NCI-H226 (cell line): Measurements from ENCODE around the gene FOXN3.
"Not testable (repeated sequence)": the region's sequence is repeated elsewhere in the genome, so short reads cannot be mapped to it uniquely, and the experiment has no call there.

ENCODE experiments used
- DNase-seq: peaks from one replicate; pipeline ENCODE4 v3.0.0-alpha.2; 2015

The FOXN3 gene

DNA sequence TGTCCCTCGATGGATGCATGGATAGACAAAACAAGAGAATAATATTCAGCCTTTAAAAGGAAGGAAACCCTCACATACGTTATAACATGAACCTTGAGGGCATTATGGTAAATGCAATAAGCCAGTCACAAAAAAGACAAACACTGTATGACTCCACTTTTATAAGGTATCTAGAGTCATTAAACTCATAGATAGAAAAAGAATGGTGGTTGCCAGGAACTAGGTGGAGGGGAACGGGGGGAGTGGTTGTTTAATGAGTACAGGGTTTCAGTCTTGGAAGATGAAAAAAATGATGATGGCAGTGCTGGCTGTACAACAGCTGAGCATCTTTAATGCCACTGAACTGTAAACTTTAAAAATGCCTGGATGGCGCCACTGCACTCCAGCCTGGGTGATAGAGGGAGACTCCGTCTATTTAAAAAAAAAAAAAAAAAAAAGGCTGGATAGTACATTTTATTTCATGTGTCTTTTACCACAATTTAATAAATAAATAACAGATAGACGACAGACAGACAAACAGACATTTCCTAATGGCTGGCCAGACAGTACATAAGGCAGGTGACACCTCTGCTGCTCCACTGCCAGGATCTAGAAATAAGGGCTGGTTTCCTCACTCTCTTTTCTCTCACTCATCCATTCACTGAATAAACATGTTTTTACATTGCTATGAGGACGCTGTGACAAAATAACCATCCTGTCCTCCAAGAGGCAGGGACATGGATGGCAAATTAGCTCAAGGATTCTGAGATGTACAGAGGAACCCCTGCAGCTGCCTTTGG is 118.8 kb downstream of the FOXN3 start:
- no peak for DNase-seq

DNA sequence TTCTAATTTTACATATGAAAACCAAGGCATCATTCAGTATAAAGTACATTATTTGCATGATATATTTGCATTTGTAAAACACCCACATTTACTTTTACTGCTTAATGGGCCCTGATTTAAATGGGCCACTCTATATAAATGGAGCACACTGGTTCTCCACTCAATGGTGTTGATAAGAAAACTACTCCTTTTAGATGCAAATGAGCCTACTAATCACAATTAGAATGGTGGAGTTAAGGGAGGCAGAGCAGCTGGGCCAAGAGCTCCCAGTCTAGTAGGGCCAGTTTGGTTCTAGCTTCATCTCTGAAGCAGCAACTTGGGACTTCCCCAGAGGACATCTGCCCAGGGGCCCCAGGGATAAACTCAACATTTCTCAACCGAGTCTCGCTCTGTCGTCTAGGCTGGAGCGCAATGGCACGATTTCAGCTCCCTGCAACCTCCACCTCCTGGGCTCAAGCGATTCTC is 120.7 kb downstream of the FOXN3 start:
- DNase-seq: no peak

DNA sequence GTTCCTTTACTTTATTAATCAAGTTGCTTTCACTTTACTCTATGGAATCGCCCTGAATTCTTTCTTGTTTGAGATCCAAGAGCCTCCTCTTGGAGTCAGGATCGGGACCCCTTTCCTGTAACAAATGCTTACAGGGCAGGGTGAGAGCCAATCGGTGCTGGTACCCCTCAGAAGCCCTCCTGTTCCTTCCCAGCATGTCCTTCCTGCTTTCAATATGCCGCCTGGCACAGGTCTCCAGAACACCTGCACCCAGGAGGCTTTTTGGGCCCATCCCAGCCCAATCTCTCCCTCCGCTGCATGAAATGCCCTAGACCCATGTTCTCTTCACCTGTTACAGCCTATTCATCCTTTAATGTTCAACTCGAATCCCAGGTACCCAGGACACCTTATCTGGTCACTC is 122.2 kb downstream of the FOXN3 start:
- DNase-seq: no peak

DNA sequence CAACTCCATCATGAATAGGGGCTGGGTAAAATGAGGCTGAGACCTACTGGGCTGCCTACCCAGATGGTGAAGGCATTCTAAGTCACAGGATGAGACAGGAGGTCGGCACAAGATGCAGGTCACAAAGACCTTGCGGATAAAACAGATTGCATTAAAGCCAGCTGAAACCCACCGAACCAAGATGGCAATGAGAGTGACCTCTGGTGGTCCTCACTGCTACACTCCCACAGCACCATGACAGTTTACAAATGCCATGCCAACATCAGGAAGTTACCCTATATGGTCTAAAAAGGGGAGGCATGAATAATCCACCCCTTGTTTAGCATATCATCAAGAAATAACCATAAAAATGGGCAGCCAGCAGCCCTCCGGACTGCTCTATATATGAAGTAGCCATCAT is 122.6 kb downstream of the FOXN3 start:
- not testable (repeated sequence) for DNase-seq

DNA sequence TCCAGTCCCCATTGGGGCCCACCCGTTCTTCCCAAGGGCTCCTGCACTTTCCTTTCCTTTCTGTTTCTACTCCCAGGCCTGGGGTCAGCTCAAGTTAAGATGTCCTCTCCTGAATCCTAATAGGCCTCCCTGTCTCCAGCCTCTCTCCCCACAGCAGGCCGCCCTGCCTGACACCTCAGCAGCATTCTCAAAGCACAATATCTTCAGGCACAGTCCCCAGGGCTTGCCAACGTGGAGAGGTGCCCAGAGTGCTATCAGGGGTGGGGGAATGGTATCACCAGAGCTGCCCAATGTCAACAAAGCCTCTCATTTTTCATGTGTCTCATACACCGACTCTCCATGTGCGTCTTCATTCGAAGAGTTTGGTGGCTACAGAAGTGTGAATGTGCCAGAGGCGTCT is 123.0 kb downstream of the FOXN3 start:
- DNase-seq: no peak

- no peak for DNase-seq
Observed at GRCh38 chr14:89293314-89293916, 123.6 kb downstream of the FOXN3 start.

GRCh38 chr14:89292579-89293313 is 124.3 kb downstream of the FOXN3 start:
- DNase-seq: no peak

GRCh38 chr14:89291351-89291940 is 125.6 kb downstream of the FOXN3 start:
- no peak for DNase-seq

DNA sequence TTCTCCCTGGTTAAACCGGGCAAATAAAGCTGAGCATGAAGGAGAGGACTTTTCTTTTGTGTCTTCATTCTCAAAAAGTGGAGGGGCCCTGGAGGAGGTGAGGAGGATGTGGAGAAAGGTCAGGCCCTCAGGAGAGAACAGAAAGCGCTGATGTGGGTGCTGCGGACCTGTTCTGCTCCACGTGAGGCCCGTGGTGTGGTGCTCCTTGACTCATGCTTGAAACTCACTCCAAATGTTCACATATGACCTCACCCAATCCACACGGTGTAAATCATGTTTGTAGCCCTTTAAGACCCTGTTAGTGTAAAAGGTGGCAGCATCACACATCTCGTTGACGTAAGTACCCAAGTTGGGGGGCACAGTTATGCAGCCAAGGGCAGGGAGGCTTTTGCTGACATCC is 126.2 kb downstream of the FOXN3 start:
- DNase-seq: no peak

GRCh38 chr14:89289477-89289876 is 127.6 kb downstream of the FOXN3 start:
- no peak for DNase-seq

- DNase-seq: no peak
Observed at GRCh38 chr14:89288114-89288513, 128.9 kb downstream of the FOXN3 start.

DNA sequence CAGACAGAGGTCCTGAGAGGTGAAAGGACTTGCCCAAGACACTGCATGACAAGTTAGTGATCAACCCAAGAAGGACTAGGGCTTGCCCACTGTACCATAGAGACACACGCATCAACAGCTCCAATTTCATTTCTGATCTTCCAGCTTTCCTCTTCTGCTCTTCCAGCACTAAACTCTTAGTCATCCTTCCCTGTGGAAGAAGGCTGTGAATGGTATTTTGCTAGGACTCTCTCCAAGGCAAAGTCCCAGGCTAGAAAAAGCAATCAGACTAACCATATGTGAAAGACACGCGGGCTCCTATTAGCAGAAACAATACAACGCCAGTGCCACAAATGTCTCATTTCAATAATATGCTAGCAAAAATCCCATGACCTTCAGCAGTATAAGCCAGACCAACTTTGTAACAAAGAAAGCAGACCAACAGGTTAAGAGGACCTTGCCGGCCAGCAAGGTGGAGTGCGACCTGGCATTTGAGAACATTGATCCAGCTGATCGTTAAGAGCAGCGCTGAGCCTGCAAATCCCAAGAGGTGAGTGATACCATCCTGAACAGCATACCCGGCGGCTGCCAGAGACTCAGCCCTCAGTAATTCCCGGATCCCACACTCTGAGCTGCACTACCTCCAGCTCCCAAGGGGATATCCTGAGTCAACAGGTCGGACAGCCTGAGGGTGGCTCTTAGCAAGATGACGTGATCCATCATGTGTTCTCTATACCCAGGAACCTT is 132.5 kb downstream of the FOXN3 start:
- DNase-seq: no peak

DNA sequence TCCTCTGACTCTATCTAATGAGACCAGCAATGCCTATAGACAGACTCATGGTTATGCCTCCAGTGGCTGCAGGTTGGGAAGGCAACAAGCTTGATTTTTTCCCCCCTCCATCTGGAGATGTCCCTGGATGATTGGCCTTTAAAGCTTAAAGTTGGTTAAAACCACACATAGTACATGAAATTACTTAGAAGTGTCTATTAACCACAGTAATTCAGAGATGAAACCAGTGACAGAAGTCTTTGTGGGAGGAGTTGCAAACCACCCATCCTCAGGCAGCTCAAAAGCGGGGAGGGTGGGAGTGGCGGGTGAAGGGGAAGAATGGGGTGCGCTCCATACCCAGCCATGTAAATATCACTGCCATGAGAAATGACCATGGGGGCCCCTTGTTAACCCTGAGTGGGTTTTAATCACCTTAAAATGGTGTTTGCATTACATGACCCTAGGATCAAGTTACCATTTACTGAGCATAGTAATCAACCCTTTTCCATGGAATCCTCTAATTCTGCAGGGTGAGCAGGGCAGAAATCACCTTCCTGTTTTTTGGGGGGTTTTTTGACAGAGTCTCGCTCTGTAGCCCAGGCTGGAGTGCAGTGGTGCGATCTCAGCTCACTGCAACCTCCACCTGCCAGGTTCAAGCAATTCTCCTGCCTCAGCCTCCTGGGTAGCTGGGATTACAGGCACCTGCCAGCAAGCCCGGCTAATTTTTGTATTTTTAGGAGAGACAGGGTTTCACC is 133.5 kb downstream of the FOXN3 start:
- DNase-seq: no peak

- no peak for DNase-seq
Observed at GRCh38 chr14:89282191-89282590, 134.8 kb downstream of the FOXN3 start.

DNA sequence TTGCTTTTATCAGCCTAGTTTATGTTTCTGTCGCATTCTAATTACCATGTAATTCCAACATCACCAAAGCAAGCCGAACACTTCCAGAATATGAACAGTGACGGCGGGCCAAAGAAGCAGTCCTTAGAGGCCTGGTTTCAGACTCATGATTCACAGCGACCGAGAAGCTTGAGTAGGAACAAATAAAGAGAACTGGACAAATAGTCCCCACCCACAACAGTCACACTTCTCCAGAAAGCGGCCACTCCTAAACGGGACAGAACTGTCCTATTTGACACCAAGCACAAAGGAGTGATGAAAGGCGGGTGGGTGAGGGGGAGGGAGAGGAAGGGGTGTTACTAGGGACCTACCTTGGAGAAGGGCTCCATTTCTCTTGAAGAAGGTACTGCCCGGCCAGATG is 136.4 kb downstream of the FOXN3 start:
- no peak for DNase-seq

- DNase-seq: no peak
Observed at GRCh38 chr14:89279649-89280232, 137.3 kb downstream of the FOXN3 start.

GRCh38 chr14:89277203-89277602 is 139.8 kb downstream of the FOXN3 start:
- DNase-seq: no peak

DNA sequence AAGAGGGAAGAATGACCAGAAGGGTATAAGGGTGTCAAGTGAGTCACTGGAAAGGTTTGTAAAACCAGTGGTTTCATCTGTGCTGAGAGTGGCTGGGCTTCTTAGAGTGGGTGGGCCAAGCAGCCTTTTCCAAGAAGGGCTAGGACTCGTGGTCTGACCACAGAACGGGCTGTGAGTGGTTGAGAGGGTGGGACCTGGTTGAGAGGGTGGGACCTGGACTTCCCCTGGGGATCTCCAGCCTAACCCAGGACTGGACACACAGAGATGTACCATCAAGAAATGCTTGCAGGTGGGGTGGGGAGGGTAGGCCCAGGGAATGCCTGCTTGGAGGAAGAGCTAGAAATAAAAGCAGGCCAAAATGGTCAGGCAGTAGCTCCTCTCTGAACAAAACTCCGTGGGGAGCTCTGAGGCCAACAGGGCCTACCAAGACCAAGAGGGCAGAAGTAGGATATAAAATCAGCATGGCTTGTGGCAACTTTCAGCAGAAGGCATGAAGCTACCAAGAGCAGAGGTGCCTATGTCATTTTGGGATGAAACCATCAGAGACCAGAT is 140.5 kb downstream of the FOXN3 start:
- no peak for DNase-seq

- DNase-seq: no peak
Observed at GRCh38 chr14:89270439-89271227, 146.4 kb downstream of the FOXN3 start.

DNA sequence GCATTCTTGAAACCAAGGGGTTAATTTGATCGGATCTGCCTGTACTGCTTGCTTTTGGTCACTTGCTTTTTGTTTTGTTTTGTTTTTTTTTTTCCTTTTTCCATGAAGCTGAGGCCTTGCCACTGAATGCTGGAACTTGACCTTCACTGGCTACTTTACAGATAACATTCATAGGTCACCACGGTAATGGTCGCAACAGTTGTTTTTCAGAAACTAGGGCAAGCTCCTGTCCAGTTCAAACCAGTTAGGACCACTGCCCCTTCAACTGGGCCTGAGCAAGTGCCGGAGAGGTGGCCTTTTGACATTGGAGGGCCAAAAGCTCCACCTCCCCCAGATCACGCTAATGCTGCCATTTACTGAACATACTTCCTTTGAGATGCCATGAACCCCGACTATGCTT is 147.6 kb downstream of the FOXN3 start:
- no peak for DNase-seq

- no peak for DNase-seq
Observed at GRCh38 chr14:89268514-89268913, 148.5 kb downstream of the FOXN3 start.
